B cell (primary cell): Measurements from ENCODE around the gene SYNE1.

Source experiments
- EZH2 ChIP-seq: IDR thresholded peaks from 2 replicates; pipeline ENCODE4 v1.6.1; 2012; ENCODE audit warnings: borderline replicate concordance, low read depth, mild to moderate bottlenecking, moderate library complexity, low read length; ENCODE audit not compliant: insufficient read depth, poor library complexity, severe bottlenecking
- TF ChIP-seq, protein P1 (sequence below): fragments of 200-600 bp; IDR thresholded peaks from one replicate; pipeline ENCODE4 v1.8.0; 2022; ENCODE audit warnings: antibody characterized with exemption, mild to moderate bottlenecking

DNA sequence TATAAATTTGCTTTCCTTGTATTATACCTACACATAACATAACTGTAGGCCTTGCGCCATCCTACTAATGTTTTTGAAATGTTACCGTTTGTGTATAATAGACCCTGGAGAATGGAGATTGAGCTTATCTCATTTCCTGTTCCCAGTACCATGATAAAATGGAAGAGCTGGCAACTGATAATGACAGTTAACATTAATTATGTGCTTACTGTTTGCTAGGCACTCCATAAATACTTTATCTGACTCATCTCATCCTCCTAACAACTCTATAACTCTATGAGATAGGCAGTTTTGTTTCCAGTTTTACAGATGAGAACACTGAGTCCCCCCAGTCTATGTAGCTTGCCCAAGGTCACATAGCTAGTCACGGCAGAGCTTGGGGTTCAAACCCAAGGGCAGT, 396.7 kb downstream of the SYNE1 start:
- TF ChIP-seq, protein P1, sequence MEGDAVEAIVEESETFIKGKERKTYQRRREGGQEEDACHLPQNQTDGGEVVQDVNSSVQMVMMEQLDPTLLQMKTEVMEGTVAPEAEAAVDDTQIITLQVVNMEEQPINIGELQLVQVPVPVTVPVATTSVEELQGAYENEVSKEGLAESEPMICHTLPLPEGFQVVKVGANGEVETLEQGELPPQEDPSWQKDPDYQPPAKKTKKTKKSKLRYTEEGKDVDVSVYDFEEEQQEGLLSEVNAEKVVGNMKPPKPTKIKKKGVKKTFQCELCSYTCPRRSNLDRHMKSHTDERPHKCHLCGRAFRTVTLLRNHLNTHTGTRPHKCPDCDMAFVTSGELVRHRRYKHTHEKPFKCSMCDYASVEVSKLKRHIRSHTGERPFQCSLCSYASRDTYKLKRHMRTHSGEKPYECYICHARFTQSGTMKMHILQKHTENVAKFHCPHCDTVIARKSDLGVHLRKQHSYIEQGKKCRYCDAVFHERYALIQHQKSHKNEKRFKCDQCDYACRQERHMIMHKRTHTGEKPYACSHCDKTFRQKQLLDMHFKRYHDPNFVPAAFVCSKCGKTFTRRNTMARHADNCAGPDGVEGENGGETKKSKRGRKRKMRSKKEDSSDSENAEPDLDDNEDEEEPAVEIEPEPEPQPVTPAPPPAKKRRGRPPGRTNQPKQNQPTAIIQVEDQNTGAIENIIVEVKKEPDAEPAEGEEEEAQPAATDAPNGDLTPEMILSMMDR: no peak
- no peak for TF ChIP-seq EZH2
